HL-60/S4 treated with phorbol 12-myristate 13-acetate at 8.2 ng/mL for 4 days and 3 days (cell line): ENCODE data around the gene MEIS2.

Experiments
- in situ Hi-C: fragments of 300-500 bp; cut with MboI; formaldehyde crosslinking; loops from 2 replicates; pipeline ENCODE4 v1.15.0; 2022; ENCODE audit warnings: low sequenced_read_pairs

The MEIS2 gene

DNA sequence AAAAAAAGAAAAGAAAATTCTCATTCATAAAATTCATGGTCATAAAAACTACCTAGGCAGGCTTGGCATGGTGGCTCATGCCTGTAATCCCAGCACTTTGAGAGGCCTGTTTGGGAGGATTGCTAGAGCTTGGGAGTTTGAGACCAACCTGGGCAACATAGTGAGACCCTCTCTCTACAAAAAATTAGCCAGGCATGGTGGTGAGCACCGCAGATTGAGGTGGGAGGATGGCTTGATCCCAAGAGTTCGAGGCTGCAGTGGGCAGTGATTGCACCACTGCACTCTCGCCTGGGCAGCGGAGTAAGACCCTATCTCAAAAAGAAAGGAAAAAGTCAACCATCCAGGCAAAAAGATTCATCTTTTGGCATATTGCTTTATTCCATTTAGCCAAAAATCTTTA is 58.5 kb downstream of the MEIS2 start:
- in situ Hi-C loops, result no loop called here

DNA sequence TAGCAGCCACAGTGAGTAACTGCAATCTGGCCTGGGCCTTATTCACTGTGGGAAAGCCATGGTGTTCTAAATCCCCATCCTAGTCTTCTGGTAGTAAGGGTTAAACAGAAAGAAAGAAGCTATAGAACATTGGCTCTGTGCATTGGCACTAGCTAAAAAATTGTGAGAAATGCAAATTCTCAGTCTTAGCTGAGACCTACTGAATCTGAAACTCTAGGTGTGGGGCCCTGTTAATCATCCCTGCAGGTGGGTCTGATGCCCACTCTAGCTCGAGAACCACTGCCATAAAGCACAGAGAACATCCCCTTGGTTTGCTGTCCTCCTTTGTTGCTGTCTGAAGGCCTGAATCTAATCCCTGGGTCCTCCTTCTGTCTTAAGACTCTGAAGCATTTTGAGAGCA is 59.3 kb downstream of the MEIS2 start:
- in situ Hi-C loops, result no loop called here

DNA sequence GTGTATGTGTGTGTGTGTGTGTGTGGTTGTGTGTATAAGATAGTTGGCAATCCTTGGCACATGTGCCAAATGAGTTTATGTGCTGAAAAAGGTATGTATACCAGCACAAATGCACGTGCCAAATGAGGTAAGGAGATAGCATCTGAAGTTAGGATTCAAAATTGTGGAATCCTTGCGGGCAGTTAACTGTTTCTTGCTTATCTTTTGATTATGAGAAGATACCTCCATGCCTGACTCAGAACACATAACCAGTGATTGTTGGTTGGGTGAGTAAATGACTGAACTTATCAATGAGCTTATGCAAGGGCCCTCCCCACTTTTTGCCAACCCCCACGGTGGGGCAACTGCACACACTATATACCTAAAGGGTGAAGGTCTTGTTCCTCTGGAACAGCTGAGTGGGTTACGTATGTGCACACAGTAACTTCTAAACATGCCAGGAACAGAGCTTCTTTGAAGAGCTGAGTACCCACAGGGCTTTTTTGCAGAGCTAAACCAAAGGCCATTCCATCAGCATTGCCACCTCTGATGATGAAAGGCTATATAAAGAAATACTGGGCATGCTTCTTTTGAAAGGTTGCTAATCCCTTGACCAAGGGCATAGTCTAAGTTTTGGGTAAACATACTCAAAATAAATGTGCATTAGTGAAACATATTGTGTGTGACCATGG is 60.1 kb downstream of the MEIS2 start:
- in situ Hi-C loops, result no loop called here

DNA sequence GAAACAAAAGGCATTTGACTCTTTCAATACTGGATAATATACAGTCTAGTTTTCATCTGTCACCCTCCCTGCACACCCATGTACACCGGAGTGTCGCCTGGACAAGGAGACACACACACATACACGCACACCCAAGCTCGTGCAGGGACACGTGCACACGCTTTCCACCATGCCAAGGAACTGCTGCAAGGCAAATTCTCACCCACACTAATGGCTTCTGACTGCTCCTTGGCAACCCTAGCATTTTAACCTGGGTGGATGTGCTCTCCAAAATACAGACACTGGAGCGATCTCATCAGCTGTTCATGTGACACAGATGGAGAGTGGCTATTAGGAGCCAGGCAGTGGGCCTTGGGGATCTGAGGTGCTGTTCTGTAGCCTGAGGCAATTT is 61.6 kb downstream of the MEIS2 start:
- in situ Hi-C loops, result no loop called here

DNA sequence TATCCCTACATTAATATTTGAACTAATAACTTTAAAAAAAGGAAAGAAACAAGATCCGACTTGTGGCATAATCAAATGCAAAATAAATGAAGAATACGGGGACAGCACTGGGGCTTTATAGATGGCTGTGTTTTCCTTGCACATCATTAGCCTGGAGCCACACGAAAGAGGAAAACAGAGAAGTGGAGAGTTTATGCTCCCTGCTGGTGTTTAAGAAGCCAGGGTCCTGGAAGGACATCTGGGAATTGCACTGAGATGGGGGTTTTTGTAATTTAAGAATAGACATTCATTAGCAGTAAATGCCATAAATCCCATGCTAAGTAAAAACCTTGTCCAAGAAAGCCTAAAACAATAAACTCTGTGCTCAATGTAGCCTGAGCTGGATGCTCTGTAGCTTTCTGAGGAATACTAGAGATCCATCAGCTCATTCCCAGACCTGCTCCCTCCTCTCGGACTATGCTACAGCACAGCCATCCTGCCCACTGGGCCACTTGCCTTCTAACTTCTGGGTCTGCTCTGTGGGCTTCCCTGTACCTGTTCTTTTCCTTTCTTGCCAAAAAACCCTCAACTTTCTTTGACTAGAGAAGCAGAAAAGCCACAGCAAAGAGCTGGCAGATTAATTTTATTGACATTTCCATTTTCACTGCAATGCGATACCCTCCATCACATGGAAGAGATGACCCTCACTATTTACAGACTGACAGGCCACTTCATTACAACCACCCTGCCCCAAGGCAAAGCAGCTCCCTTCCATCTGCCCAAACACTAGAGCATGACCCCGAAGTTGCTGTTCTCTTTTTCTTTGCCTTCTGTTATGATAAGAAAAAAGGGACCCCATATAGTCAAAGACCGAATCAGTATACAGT is 62.3 kb downstream of the MEIS2 start:
- in situ Hi-C loops, result no loop called here

DNA sequence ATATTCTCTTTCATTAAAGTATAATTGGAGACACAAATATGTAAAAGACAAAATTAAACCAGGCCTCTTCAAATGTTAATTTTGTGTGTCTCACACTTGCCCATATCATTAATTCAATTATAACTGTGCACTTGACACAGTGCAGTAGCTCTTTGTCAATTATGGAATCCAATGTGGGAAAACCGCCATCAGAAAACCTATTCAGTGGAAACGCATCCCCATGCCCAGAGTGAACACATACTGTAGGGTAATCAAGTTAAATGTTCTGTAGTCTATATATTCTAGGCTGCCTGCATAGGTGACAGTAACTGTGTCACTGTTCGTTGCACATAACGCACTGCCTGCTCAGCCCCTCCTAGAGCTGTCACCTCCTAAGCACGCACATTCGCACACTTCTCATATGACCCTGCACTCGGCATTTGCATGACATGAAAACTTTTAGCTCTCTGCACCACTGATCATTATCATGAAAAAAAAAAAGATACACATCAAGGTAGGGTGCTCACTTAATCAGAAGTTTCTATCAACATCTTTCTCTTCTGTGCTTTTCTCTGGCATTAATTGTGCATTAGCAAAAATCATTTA is 63.2 kb downstream of the MEIS2 start:
- in situ Hi-C loops, result no loop called here

DNA sequence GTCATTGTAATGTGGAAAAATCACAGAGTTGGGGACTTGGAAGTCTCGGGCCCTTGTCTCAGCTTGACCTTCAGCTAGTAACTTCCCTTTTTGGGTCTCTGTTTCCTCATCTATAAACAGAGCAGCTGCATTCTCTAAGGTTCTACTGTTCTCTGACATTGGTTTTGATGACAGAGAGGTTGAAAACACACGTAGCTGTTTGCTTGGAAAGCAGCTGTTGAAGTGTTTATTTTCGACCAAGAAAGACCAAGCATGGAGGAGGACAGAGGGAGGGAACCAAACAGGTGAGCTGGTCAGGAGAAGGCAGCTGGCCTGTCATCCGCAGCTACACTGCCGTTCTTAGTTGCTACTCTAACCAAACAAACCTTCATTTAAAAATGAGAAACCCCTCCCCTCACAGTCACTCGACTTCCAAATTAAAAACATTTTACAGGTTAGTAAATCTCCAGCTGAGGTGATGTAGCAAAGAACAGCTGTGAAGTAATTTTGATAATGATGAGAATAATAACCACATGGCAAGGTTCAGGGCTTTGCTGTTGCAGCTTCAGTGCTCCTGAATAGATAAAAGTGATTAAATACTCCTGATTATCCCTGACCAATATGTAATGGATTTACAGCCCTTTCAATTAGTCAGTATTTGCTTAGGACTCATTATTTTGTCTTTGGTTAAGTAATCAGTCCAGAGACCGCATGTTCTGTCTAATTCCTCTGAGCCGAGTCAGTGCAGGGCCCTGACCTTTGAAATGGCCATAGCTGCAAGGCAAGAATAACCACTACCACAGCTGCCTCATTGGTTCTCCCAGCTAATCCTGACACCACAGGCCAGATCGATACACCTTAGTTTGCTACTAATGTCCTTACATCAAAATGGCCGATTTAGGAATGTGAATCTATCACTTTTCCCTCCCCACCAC is 65.3 kb downstream of the MEIS2 start:
- in situ Hi-C loops, result no loop called here

DNA sequence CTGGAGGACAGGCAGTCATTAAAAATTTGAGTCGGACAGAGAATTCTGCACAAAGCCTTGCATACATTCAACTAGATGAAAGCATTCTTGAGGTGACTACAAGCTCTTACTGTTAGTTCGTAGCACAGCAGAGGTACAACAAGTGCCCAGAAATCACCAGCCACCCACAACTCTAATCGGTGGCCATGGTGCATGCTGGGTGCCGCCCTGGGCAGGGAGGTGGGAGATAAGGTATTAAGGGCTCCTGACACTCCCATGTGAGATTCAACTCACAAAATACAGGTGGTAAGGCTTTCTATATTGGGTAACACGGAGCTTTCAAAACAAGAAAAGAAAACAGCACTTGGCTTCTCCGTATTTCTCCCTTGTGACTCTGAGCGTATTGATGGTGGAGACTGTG is 66.0 kb downstream of the MEIS2 start:
- in situ Hi-C loops, result no loop called here

DNA sequence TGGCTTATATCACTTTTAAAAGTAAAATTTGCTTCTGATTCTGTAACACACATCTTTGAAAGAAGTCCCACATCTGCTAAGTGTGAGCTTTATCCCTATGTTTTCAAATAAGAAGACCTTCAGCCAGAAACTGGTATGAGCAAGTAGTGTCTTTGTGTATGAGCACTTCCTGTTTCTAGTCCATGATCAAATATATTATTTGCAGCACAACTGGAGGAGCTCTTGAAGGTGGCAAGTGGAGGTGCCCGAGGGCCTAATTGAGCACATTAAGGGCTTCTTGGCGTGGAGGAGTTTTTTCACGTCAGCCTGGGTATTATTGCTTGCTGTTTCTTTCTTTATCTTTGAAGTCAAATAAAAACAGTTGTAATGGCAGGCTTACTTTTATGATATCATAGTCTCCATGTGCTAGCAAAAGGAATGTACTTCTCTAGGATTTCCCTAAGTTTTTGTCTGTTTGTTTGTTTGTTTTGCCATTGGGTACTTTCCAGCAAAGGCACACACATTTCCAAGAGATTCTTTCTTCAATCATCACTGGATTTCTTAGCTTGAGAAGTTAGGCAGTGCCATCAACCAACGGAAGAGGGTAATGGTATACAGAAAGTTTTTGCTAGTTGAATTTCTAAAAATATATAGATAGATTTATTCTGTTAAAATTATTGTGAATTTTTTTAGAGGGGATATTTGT is 68.1 kb downstream of the MEIS2 start:
- in situ Hi-C loops, result no loop called here

DNA sequence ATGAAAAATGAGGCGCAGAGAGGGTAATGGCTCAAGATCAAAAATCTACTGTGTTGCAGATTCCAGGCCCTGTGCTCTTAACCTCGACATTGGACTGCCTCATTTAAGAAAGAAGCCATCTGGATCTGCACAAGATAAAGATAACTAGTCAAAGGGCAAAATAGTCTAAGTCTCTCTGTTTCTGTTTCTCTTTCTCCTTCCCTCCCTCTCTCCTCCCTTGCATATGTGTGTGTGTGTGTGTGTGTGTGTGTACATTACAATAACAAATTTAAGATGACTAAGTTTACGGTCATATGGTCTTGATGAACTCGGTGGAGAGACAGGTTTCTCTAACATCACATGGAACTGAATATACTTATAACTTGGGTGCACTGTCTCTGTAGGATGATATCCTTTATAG is 69.2 kb downstream of the MEIS2 start:
- in situ Hi-C loops, result no loop called here

DNA sequence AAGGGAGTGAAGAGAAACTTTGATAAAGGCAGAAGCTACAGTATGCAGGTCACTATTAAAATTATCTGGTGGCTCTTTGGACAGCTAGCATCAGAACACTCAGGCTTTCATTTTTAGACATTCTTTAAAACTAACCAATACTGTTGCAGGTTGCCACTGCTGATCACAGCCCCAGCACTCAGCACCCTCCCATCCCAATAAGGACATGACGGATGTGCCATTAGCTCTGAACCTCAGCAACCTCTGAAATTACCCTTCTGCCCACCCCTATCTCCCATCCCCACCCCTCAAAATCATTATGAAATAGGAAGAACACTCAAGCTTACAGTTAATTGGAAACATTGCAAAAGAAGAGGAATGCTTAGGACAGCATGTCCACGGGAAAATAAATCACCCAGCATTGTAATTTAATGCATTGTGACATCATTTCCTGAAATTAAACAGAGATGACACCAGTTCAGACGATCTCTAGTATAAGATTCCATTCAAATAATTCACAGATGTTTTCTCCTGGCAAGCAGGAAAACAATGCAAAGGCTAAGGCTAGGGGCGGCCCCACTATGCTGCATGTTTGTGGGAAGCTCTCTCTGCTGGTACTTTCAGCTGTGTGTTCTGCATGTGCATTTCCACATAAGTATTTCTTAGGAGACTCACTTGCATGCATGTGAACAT is 71.6 kb downstream of the MEIS2 start:
- in situ Hi-C loops, result no loop called here

DNA sequence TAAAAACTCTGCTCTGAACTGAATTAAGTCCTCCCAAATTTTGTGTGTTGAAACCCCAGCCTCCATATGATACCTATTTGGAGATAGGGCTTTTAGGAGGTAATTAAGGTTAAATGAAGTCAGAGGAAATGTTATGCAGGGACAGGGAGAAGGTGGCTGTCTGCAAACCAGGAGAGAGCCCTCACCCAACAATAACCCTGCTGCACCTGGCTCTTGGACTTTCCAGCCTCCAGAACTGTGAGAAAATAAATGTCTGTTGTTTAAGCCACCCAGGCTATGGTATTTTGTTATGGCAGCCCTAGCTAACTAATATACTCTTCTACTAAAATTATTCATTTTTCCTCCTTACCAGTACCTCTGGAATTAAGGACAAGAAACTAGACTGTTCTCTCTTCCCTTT is 79.5 kb downstream of the MEIS2 start:
- in situ Hi-C loops, result no loop called here

DNA sequence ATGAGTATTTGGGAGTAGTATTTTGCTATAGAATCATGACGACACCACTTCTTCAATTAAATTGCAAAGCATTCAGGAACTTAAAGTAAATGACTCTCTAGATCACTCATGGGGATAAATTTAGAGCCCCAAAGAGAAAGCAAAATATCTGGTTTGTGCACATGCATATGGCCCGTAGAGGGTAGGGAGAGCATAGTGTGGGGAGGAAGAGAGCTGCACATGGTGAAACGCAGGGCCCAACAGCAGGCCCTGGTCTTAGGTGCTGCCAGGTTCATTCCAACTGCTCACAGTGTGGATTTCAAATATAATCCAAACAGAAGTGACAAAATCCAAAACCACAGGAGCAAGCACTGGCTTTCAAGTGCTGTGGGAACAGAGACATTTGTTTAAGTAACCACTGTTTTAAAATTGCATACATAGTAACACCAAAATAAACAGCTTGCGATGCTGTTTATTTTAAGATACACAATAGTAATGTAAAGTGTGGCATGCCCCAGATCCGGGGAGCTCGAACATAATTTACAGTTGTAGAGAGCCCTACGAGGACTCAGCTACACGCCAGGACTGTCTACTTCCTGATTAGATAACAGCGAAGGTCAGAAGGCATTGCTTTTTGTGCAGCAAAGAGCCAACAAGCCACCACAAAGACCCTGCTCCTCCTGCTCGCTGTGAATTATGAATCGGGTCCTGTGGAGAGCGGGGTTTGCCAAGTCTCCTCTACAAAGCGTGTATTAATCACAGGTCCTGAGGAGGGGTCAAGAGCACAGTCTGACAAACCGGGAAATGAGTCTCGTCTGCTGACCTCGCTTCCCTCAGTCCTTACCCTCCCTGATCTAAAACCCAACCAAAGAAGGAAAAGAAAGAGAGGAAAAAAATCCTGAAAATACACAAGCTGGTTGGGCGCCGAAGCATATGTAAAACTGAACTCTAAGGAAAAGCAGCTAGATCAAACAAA is 80.6 kb downstream of the MEIS2 start:
- in situ Hi-C loops, result no loop called here

DNA sequence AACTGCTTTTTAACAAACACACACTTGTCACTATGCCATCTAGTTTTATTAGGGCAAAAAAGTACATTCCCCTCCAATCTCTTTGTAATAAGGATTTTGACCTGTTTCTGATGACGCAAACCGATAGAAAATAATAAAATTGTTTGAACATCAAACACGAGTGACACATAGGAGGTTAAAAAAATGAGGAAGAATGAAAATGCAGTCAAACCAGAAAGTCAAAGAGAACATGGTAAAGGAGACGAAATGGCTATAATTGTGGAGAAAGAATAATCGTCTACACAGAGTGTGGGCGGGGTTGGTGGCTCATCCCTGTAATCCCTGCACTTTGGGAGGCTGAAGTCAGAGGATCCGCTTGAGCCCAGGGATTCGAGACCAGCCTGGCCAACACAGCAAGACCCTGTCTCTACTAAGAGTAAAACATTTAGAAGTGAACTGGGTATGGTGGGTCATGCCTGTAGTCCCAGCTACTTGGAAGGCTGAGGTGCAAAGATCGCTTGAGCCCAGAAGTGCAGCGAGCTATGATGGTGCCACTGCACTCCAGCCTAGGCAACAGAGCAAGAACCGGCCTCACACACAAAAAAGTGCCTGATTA is 83.2 kb downstream of the MEIS2 start:
- in situ Hi-C loops, result no loop called here

DNA sequence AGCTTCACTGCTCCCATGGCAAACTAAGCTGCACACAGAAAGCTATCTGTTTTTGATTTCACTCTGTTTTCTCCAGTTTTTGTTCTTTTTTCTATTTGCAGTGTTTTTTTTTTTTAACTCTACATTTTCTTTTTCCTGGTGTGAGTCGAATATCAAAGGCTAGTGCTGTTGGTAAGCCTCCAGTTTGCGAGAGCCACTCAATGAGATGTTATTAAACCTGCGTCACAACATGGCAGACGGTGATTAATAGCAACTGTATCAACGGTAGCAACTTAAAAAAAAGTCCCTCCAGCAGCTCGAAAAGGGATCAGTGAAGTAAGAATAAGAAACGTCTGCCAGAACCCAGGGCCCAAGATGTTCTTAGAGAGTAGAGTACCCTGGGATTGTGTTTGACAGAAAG is 84.1 kb downstream of the MEIS2 start:
- in situ Hi-C loops, result no loop called here

DNA sequence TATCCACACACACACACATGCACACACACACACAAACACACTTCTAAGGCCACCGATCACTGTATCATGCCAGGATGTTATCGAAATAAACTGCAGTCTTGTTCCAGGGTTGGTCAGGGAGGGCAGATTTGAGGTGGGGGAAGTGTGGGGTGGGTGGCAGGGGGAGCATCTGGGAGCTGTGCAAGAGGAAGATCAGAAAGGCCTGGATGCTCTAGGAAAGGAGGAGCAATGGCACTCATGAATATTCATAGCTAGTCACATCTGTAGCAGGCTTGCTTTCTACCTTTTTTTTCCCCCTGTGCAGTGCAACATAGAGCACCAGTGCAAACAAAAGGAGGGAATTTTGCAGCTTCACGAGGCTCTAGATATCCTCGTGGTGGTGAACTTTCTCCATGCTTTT is 84.9 kb downstream of the MEIS2 start:
- in situ Hi-C loops, result no loop called here

DNA sequence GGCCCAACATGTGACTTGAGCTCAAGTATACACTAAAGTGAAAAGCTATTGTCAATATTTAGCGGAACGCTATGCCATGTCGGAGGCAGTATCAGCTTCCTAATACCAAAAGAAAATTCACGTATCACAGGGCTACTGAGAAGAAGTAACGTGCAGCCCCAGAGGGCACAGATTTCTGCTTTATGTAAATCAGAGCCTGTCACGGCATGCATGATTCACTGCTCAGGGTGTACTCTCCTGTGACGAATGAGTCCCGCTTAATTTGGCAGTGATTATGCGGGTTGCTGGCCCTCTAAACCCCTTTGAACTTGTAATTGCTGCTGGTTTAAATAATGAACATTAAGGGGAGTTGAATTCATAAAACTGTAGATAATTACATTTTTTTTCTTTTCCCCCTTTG is 85.3 kb downstream of the MEIS2 start:
- in situ Hi-C loops, result no loop called here

DNA sequence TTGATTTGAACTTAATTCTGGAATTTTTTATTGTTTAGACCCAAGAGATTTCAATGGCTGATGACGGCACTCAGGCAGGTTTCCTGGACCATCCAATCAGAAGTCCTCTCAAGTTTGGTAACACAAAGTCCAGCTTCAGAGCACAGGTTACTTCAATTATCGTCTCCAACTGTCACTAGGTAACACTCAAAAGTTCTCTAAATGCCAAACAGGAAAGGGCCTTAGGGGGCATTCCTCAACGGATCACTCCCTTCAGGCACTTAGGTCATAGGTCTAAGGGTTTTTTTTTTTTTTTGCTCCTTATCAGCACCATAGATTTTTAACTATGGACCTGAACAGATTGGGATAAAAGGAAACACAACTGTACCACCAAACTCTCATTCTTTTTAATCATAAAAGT is 85.8 kb downstream of the MEIS2 start:
- in situ Hi-C loops, result no loop called here

DNA sequence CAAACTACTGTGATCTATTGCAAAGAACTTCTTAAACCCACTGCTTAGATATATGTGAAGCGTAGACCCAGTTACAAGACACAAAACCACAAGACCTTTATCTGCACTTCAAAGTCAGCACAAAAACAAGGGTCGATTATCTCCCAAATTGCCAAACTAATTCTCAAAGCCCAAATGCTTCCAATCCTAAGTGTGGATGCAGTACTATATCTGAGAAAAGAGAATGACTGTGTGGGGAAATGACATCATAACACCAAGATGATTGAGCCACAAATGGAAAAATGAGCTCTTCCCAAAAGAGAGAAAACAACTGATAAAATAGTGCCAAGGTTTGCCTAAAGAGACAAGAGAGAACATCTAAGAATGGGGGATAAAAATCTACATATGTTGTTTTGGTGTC is 86.2 kb downstream of the MEIS2 start:
- in situ Hi-C loops, result no loop called here
